Measurements from ENCODE around the gene DMTF1.

DMTF1 gene

GRCh38 chr7:87148332-87148955 is 3.8 kb upstream of the DMTF1 start:
- no peak for DNase-seq

GRCh38 chr7:87151002-87151728 is 1.1 kb upstream of the DMTF1 start:
- no peak for DNase-seq

- no peak for DNase-seq
Measured at GRCh38 chr7:87151729-87152111, 533 bp upstream of the DMTF1 start.

DNA sequence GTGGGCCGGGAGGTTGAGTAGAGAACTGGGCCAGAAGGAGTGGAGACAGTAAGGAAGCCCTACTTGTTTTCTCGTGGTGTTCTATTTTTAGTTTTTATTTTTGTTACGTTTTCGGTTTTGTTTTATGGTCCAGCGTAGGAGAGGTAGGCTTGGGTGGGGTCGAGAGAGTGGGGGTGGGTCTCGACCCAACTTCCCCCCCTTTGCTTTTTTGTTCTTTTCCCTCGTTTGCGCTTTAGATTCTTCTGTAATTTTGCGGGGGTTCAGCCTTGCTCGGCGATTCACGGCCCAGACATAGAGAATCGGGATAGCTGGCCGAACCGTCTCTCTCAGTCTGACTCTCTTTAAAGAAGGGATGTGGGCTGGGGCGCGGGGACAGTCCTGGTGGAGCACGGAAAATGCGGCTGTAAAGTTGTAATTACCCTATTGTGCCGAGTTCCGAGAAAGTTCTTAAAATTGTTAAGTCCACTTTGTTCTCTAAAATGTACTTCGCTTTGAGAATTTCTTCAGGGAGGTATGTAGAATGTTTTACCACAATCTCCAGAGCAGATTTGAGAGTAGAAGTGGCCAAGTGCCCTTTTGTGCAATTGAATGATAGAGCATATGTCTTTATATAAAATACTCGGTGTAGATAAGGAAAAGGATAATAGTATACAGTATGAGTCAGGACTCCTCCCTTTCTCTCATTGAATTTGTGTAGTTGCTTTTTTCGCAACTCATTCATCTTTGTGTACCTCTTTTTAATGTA is 816 bp downstream of the DMTF1 start:
- no peak for DNase-seq

- DNase-seq, result no peak
Measured at GRCh38 chr7:87154166-87154565, 1.9 kb downstream of the DMTF1 start.

DNA sequence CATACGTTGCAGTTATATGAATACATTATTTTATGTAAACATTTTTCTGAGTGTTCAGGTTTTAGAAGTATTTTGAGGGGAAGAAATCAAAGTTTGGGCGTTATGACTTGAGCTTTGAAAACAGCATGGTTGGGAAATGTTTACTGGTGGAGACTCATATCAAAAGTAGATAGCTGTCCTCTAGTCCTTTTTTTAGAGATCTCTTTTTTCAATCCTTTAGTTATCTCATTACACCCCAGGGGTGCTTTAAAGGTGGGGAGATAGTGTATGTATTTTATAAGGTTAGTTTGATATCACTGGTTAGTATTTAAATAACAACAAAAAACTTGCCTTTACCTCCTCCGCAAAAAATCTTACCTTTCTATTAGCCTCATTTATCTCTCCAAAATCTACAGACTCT is 2.3 kb downstream of the DMTF1 start:
- no peak for DNase-seq

DNA sequence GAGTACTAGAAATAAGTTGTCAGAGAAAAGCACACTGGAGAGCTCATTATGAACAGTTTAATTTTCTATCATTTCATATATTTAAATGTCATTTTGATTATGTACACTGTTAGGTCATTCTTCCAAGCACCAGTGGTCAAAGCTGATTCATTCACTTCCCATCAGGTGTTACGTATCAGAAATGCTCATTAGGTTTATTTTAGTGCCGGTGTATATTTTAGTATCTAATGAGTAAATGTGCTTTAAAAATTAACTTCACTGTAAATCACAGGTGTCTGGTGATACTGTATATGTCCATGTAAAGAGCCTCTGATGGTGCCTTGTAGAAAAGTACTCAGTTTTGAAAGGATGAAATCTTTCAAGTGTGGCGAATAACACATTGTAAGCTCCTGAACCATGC is 3.5 kb downstream of the DMTF1 start:
- DNase-seq, result no peak

DNA sequence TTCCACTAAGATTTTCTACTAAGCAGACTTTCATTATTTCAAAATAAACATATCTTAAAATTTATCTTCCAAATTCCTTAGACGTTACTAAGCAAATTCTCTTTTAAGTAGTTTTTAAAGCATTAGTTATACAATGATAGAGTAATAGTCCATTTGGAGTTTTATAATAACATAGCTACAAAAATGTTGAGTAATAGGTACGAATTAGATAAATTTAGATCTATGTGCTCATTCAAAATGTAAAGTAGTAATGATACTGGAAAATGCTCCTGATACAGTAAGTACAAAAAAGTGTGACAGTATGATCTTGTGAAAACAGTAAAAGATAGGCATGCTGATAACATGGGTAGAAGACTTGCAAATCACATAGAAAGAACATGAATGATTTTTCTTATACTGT is 4.5 kb downstream of the DMTF1 start:
- DNase-seq, result no peak

DNA sequence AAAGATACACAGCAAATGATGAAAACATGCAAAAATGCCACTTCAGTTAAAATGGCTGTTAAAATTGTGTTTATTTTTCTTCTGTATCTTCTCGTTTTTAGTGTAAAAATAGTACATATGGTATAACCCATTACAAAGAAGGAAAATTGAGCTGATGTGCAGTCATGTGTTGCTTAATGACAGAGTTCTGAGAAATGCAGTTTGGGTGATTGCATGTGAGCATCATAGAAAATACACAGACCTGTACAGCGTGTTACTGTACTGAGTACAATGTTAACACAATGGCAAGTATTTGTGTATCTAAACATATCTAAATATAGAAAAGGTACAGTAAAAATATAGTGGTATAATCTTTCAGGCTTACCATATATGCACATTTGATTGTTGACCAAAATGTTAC is 7.3 kb downstream of the DMTF1 start:
- no peak for DNase-seq

- no peak for DNase-seq
Measured at GRCh38 chr7:87164433-87164832, 12.2 kb downstream of the DMTF1 start.

- DNase-seq, result no peak
Measured at GRCh38 chr7:87170828-87171227, 18.6 kb downstream of the DMTF1 start.

DNA sequence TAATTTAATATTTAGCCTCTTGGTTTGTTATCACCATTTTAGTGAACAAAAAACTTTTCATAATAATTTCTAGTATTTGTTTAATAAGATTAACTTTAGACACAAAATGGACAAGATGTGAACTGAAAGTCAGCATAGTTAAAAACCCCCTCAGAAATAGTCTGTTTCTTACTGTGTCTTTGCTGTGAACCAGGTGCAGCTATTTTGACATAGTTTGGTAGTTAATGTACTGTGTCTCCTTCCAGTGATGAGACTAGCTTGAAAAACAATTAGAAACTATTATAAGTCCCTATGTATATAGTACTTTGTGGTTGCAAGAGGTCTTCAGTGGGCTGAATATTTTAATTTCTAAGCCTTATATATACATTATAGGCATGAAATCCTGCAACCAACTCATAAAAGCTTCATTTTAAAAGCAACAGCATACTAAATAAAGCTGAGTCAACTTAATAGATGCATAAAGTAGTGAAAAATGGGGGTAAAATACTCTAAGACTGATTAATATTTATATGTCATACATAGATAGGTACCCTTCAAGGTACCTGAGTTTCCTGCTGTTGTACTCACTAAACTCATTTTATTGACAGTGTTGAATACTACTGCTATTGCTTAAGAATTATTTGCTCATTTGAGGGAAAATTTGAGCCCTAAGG is 19.2 kb downstream of the DMTF1 start:
- DNase-seq, result no peak

DNA sequence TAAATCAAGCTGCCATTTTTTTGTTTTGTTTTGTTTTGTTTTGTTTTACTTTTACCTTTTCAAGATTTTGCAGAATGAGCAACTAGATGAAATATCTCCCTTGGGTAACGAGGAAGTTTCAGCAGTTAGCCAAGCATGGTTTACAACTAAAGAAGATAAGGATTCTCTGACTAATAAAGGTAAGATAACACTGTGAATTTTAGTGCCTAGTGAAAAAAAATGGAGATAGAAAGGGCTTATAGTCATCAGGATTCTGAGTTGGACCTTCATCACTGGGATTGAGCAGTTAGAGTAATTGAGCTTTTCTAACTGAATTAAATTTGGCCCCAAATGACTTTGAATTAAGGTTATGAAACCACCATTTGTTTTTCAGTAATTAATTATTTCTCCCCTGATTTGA is 21.2 kb downstream of the DMTF1 start:
- no peak for DNase-seq

DNA sequence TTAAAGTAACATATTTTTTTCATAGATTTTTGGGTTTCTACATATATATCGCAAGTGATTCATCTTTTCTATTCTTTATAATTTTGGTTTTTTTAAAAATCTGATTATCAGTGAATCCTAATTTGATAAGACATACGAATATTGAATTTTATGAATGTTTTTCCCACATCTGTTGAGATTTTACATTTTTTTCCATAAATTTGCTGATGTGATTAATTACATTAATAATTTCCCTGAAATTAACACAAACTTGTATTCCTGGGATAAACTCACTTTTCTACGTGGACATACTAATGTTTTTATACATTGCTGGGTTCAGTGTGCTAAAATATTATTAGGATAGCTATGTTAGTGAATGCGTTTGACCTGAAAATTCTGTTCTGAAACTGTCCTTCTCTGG is 26.1 kb downstream of the DMTF1 start:
- DNase-seq, result no peak

DNA sequence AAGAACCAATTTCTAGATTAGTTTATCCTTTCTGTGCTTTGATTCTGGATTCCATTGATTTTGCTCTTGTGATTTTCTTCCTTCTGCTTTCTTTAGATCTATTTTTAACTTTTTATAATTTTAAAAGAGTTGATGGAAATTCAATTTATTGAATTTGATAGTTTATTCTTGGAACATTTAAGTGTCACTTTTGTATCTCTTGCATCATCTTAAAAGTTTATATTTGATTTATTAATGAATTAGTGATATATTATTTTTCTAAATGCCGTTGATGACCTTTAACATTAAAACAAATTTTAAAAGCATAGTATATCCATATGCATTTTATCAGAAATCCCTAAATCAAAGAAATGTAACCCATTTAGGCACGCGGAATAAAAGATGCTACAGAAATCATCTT is 26.9 kb downstream of the DMTF1 start:
- DNase-seq, result no peak

DNA sequence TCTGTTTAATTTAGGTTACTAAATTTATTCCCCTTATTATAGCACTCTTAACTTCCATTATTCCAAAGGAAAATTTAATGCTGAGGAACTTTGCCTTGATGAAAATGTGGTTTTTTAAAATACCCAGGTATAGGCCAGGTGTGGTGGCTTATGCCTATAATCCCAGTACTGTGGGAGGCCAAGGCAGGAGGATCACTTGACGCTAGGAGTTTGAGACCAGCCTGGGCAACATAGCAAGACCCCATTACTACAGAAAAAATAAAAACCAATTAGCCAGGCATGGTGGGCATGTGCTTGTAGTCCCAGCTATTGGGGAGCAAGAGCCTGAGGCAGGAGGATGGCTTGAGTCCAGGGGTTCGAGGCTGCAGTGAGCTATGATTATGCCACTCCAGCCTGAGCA is 34.9 kb downstream of the DMTF1 start:
- no peak for DNase-seq

- DNase-seq, result no peak
Measured at GRCh38 chr7:87188930-87189329, 36.7 kb downstream of the DMTF1 start.

DNA sequence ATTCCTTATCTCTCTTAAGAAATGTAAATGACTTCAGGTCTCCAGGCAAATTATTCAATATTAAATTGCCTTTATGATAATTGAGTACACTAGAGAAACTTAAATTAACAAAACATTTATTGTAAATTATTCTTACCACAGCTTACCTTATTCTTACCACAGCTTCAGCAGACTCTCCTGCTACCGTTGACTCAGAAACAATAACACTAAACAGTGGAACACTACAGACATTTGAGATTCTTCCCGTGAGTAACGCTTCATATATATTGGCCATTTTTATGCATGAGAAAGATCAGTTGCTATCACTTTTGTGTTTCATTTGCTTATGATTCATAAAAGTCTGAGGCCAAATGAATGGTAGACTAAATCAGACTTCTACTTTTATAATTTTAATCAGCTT is 38.5 kb downstream of the DMTF1 start:
- no peak for DNase-seq

DNA sequence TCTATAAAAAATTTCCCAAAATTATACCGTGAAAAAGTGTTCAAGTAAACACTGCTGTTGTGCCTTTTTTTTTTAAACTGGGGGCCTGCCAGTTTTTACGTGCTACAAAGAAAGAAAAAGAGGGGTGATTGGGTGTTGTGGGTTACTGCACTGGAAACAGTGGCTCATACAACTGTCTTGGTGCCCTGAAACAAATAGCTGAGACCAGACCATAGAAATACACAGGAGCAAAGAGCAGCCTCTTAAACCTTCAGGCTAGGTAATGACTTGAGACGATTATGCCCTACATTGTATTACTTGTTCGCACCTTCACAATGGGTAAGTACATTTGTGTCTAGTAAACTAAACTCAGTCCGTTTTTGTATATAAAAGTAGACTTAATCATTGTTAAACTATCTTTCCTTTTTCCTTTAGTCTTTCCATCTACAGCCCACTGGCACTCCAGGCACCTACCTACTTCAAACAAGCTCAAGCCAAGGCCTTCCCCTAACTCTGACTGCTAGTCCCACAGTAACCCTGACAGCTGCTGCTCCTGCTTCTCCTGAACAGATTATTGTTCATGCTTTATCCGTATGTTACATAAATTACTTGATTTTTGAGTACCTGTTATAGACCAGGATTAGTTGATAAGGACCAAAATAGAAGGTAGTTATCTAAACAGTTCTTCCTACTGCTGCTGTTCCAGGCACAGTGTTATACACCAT is 40.7 kb downstream of the DMTF1 start:
- DNase-seq, result no peak

DNA sequence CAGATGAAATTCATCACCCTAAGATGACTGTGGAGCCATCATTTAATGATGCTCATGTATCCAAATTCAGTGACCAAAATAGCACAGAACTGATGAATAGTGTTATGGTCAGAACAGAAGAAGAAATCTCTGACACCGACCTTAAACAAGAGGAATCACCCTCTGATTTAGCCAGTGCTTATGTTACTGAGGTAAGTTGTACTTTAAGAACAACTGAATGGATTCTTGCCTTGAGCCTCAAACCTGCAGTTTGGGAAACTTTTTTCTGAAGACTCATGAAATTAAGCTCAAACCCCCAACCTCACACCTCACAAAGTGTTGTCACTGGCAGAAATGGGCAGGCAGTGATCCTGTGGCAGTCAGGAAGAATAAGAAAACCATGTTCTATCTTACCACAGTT is 41.7 kb downstream of the DMTF1 start:
- DNase-seq, result no peak

GRCh38 chr7:87199241-87199640 is 47.0 kb downstream of the DMTF1 start:
- no peak for DNase-seq

DNA sequence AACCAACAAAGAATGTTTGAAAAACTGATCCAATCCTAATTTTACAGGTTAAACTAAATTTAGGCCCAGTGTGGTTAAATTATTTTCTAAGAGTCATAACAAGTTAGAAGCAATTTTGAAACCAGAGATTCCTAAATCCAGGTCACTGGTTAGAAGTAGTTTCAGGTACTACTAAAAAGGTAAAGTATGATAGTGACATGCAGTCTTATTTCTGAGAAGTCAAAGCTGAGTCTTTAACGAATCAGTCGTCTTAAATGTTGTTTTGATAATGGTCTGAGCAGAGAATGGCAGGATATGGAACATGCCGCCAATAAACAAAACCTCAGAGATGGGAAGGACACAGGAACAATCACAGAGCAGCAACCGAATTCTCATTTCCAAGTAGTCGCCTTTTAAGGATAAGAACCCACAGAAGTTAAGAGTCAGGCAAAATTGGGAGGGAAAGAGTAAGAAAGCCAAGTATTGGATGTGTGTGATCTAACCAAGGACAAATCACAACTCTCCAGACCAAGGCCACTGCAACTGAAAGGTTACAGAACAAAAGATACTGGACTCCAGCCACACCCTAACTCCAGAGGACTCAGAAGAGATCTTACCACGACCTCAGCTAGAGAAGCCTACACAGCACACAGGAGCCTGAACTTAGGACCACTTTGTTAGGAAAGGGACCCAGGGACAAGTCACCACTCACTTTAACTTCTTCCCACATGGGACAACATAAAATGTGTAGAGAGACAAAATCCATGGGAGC is 47.6 kb downstream of the DMTF1 start:
- no peak for DNase-seq
